ENCODE results near the gene GRB10.
A peak's percentile ranks its signal among the peaks of the same experiment; 100 is the strongest.

Gene GRB10

DNA sequence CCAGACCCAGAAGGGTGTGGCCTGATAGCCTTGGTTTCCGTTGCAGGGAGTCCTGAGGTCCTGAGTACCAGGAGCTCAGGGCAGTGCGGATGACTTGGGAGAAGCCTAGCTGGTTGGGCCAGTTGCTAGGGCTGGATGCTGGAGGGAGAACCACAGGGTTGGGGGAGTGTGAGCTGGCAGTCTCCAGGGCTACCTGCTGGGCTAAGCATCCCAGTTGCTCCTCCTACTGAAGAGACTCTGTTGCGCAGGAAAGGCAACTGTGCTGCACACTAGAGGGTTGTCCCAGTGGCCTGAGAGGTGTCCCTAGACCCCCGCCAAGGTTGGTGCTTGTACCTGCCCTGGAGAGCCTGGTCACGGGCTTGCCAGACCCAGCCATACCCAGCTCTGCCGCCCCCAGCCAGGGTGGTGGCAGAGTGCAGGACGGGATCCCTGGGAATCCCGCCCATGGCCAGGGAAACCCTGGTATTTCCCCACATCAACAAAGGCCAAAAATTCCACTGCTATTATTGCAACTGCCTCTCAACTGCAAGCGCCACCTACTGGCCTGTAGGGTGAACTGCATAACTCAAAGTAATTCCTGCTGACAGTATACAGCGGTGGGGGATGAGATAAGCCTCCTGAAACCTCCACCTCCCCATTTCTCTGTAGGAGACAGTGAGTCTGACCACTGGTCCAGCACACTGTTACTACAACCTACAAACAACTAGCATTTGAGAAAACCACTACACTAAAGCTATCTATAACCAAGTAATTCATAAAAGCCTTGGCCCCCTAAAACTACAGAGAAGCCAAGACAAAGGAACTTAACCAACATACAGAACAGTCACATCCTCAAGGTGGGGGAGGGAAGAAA, 149.9 kb downstream of the GRB10 start:
- peak; percentile 70 for DNase-seq (ENCODE audit: low read depth)

DNA sequence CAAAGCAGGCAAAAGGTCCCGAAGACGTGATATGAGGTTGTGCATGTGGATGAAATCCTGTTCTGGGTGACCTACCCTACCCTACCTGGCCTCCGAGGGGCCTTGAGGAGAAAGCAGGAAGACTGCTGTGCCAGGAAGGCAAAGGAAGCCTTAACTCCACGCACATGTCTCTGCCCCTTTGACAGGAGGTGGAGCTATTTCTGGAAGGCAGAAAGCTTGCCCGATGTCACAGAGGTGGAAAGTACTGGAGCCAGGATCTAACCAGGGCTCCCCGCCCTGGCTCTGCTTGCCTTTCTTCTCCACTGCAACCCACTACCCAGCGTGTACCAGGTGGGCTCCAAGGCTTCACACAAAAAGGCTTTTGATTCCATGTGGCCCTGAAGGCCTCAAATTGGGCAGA, 151.1 kb downstream of the GRB10 start:
- DNase-seq (ENCODE audit: low read depth) = no peak

DNA sequence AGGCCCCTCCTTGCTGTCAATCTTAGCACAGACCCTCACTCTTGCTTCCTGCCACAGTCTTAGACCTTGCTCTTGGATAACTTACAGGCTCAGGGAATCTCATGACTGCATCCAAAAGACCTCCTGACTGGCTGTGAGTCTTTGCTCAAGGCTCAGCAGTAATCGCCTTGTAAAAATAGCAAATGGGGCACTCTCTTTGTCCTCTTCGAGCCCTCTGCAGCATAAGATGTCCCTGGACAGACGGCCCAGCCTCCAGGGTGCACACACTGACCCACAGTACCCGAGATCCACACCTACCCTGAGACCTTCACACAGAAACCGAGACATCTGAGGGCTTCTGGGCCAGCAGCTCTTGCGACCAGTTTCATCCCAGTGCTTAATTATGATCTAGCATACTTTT, 151.6 kb downstream of the GRB10 start:
- DNase-seq (ENCODE audit: low read depth) = no peak

DNA sequence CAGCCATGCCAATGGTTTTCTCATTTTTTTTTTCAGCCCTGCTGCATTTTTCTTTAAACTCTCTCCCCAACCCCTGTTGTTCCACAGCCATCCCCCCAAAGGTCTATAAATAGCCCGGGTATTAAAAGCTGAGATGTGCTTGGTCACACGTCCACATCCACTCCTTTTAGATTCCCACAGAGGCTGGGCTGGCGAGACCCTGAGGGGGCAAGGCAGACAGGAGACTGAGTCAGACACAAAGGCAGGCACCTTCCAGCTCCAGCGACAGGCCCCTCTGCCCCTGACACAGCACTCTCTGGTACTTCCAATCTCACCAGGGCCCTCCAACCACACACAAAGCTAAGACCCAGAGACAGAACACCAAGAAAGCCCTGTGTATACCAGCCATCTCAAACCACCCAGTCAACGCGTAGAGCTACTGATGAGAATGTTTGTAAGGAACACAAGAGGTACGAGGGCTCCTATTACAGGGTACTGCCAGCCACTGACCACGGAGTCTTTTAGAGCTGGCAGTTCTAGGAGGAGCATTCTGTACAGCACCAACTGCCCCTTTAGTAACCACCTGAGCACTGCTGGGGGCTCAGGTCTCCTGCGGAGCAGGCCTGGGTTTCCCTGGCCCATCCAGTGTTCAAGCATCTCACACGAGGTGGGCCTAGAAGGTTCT, 153.3 kb downstream of the GRB10 start:
- DNase-seq (ENCODE audit: low read depth) = no peak

DNA sequence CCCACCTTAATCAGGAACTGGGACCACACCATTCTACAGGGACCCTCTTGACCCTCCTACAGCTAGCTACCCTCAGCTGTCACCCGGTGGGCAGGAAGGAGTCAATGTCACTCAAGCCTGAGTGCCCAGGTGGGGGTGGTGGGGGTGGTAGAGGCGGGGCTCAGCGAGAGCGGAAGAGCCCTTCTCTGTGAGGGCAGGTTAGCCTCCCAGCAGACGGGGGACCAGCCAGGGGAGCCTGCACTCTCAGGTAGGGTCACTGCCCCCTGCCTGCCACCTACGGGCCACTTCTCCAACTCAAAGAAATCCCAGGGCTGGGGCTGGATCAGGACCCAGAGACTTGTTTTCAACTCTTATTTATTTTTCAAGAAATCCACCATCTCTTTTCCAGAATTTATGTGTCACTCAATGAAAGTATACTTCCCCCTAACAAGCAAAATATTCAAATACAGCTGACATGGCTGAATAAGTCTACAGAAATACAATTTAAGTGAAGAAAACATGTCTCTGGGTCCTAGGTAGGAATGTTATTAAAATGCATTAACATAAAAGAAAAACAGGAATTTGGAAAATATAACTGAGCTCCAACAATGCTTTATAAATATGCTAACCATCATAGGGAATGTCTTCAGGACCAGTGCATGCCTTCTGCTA, 154.1 kb downstream of the GRB10 start:
- no peak for DNase-seq (ENCODE audit: low read depth)

DNA sequence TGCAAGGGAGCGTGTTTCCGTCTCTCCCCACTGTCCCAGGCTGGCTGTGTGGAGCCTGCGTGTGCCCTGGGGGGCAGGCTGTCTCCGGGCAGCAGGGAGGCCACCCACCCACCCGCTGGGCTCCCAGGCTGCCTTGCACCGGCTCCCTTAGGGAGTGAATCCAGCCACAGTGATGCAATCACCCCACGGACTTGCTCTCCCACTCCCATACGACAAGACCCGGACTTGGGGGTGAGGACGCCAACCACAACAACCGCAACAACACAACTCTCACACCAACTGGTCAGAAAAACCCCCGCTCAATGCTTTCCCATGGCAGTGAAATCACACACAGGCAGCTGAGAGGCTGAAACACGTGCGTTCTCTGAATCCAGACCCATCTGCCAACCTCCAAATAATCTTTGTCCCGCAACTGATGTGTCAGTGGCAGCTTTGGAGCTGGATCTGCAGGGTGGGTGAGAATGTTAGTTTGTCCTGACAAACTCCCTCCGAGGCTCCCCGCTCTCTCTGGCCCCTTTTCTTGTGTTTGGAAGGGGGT, 154.8 kb downstream of the GRB10 start:
- no peak for DNase-seq (ENCODE audit: low read depth)

DNA sequence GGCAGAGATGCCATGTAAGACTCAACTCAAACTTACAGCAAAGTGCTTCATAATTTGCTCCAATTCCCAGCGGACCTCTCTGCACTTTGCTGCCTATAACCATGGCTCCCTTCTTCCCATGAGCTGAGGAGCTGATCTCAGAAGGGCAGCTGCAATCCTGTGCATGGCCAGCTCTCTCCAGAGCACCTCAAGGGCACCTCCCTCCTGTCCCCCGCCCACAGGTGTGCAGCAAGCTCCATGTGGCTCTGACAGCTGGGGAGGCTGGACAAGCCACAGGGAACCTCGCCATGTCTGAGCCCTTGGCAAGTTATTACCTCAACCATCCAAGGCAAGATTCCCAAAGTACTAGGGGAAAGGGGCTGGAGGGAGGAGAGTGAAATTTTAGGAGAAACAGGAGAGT, 156.4 kb downstream of the GRB10 start:
- DNase-seq (ENCODE audit: low read depth) = no peak

DNA sequence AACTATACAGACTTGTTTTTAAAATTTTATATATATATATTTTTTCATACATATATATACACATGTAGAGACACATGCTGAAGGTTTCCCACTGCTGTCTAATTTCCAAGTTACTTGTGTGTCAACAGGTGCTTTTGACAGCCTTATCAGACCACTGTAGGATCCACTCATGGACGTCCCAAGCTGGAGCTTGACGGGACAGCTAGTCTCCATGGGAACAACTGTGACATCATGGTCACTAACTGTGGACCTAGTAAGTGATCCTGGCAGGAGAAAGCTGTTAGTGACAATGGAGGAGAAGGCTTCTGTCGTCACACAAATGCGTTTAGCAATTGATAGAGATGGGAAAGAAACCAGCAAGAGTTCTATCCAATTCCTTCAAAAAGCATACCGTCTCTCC, 157.3 kb downstream of the GRB10 start:
- DNase-seq (ENCODE audit: low read depth) = no peak

DNA sequence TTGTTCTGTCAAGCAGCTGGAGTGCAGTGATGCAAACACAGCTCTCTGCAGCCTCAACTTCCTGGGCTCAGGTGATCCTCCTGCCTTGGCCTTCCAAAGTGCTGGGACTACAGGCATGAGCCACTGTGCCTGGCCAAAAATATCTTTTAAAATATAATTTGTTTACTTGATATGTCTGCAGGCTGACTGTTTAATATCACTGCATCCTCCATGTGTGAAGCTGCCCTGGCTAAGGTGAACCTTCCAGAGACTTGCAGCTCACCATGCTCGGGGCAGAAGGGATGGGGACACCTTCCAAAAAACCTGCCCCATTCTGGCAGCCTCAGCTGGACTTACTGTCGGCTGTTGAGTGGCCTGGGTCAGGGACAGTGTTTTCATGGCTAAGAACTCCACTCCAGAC, 159.9 kb downstream of the GRB10 start:
- no peak for DNase-seq (ENCODE audit: low read depth)

DNA sequence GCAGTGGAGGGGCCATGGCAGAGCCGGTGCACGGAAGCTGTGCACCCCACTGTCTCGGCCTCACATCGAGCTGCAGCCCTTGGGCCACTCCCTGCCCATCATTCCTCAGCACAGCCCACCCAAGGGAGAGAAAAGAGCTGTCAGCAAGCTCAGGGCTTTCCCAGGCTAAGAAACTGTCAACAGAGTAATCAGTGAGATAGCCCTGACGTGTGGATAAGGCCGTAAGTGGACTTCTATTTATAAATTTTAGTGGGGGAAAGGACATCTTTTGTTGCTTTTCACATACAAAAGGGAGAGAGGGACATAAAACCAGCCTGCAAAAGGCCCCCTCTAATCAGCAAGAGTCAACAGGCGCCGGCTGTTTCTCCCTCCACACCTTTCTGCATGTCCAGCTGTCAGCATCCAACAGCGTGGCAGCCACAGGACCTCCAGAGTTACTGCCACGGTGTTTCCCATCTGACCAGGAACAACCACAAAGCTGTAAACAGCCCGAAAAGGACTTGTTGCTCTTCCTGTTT, 160.7 kb downstream of the GRB10 start:
- DNase-seq (ENCODE audit: low read depth) = no peak

DNA sequence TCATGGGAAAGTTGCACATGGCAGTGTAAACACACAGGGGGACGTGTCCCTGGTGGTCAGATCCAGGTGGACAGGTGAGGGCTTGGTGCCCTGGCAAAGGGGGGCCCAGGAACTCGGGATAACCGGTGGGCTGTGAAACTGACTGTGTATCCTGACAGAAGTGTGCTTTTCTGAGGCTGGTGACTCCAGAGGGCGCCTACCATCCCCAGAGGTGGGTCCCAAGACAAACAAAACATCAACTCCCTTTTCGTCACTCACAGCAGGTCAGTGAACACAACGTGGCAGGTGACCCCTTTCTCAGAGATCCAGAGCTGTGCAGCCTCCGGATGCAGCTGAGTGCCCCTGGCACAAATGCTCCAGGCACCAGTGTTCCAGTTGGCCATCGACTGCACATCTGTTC, 161.5 kb downstream of the GRB10 start:
- DNase-seq (ENCODE audit: low read depth) = no peak

DNA sequence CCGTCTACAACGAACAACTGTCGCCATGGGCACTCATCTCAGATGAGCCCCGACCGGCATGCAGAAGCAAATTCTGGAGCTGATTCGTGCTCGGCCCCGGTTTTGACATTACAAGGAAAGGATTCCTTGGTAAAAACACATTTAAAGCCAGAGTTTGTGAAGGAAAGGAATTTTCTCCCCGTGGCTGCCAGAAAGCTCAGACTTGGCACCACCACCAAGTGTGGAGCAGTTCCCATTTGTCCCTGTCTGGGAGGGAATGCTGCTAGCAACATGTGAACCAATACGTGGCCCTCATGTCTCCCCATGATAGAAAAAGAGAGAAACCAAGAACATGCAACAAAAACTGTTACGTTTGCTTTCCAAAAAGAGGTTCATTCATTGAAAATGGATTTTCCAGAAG, 162.3 kb downstream of the GRB10 start:
- DNase-seq (ENCODE audit: low read depth) = no peak

DNA sequence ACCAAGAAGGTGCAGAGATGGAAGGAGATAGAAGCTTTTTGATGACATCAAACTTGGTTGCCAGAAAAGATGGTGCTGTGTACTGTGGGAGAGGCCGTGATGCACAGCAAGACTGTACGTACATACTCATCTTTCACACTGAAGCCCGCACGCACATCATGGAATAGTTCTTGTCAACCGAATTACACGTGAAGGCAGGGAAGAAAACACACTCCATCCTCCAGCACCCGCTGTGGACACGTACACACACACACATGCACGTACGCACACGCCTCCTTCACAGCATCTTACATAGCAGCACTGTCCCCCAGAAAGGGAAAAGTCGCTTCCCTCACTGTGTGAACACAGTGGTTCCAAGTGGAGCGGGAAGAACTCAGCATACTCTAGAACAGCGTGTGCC, 163.0 kb downstream of the GRB10 start:
- DNase-seq (ENCODE audit: low read depth) = no peak

DNA sequence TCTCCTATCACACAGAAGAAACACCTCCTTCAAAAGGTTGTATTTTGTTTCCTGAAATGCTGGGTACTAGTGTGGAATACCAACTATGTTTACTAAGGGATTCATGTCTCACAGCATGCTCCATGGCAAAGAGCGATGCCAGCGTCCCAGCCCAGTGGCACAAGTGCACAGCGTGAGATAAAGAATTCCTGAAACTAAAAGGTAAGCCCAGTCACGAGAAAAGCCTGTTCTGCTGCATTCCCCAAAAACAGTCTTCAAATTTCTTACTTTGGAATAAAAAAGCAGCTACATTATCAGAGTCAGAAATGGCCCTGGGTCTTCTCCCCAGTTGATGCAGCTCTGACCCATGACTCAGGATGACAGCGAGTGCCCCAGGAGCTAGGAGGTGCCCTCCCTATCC, 164.4 kb downstream of the GRB10 start:
- no peak for DNase-seq (ENCODE audit: low read depth)

DNA sequence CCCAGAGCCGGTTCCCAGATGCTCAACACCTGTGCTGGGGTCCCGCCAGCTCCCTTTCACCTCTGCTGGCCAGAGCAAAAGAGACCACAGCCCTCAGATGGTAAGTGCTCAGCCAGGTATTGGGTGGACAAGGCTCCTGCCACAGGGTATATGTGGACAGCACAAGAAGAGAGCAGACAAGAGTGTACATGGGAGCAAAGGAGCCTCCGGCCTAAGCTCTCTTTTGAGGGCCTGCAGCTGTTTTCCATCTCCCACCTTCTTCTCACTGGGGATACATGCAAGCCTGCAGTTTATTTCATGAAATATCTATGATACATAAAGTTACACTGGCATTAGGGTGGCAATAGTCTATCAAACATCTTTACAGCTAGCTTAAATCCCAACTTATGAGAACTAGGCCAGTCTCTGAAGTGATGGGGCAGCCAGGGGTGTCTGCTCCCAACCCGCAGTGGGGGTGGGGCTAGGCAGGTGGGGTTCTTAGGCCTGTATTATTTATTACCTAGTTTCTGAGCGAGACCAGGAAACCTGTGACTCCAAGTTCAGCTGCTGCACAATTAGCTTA, 167.1 kb downstream of the GRB10 start:
- DNase-seq (ENCODE audit: low read depth) = no peak

DNA sequence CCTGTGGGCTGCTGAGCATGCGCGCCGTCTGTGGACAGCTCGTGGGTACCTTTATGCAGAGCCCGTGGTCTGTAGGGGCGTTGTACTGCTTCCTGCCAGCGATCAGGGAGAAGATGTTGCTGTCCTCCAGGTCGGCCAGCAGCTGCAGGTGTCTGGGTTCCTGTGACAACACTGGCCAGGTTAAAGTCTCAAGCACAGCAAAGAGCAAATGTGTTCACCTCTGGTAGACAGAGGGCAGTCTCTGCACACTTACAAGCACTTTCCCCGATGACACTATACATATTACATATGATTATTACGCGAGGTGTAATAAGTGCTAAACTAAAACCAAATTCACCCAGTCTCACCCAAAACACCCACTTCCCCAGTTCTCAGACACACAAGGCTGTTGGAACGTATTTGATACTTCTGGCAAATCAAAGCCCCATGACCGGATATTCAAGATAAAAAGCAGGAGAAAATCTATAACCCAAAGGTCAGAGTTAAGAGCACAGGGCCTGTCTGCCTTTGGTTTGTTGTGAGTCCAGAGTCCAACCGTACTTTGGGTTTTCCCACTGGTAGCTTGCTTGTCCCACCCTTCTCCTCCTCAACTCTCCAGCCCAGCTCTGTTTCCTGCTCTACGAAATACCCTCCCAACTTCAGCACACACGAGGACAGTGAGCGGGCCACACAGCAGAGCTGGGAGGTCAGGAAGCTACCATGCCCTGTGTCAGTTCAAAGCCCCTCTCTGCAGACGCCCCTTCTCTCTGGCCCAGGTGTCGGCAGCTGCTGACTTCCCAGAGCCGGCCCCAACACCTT, 167.8 kb downstream of the GRB10 start:
- no peak for DNase-seq (ENCODE audit: low read depth)

DNA sequence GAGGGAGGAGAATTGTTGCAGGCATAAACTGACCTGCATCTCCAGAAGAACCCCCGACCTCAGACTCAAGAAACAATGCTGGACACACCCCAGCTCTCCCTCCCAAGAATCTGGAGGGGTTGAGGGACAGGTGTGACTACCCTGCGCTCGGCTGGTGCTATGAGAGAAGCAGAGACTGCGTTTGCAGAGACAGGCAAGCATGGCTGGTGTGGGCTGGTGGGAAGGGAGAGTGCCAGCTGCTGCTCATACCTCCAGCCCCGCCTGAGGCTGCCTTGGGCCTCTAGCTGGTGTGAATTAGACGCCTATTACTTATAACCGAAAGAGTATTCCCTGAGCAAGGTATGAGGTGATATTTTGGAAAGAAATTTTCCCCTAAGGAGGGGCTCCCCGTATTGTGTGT, 169.2 kb downstream of the GRB10 start:
- no peak for DNase-seq (ENCODE audit: low read depth)

DNA sequence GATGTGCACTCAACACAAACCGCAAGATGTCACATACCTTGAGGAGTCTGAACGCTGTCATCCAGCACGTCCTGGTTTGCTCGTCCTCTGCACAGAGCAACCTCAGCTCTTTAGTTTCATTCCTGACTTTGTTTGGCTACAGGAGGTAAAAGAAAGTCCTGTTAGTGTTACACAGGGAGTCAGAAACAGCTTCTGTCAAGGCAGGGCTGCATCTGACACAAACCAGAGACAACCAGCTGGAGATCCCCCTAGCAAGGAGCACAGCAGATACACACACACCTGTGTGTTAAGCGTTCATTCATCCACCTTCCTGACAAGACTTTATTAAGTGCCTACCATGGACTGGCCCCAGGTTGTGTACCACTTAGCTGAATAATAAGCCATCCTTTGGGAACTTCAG, 170.0 kb downstream of the GRB10 start:
- DNase-seq (ENCODE audit: low read depth) = no peak

DNA sequence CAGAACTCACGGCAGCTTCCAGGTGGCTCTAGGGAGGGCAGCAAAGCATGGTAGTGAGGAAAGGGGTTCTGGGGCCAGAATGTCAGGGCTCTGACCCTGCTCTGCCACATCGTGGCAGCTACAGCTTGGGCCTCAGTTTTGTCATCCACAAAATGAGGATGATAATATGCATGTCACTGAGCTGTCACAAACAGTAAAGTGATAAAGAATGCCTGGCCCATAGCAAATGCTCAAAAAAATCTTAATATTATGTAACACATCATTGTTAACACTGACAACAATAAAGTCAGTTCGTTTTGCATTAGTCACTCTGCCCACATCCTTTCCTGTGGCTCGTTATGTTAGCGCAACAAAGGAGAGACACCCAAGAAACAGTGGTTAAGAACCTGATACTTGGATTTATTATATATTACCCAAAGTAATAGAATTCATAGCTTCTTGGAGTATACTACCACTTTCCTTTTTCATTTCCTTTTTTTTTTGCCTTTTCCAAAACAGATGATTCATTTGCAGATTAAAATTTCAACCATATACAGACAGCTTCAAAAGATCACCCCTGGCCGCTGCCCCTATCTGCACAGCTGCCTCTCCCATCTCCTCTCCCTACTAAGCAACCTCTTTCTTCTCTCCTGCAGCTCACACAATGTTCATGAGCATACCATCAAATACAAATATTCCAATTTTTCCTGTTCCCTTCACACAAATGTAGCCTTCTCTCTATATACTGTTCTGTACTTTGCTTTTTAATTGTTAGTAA, 172.0 kb downstream of the GRB10 start:
- peak; percentile 84 for DNase-seq (ENCODE audit: low read depth)

DNA sequence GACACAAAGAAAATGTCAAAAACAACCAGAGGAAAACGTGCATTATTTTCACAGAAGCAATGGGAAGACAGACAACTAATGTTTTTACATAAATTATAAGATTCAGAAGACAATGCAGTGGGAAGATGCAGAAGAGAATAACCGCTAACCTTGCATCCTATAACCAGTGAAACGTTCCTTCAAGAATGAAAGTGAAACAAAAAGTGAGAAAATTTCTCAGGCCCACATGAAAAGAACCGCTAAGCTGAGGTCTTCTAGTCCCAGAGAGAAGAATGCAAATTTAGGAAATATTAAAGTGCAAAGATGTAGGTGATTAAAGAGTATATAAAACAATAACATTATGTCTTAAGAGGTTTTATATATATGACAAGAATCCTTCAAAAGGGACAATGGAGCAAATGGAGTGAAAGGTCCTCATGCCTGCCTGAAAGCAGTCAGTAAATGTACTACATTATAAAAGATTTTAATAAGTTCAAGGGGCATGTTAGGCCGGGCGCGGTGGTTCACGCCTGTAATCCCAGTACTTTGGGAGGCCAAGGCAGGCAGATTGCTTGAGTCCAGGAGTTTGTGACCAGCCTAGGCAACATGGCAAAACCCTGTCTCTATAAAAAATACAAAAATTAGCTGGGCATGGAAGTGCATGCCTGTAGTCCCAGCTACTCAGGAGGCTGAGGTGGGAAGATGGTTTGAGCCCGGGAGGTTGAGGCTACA, 174.3 kb downstream of the GRB10 start:
- no peak for DNase-seq (ENCODE audit: low read depth)

Data from iris pigment epithelial cell (primary cell).